VCaP (cell line): ENCODE results near the gene PCCA.

Source experiments
- H3K27ac ChIP-seq: fragments of 450-650 bp; 2 replicates; pipeline ENCODE4 v1.5.1; 2017
- TF ChIP-seq, protein P1 (sequence below): fragments of 450-650 bp; conservative IDR thresholded peaks from 2 replicates; pipeline ENCODE4 v1.5.1; 2017; ENCODE audit warnings: mild to moderate bottlenecking, moderate library complexity

PCCA gene

DNA sequence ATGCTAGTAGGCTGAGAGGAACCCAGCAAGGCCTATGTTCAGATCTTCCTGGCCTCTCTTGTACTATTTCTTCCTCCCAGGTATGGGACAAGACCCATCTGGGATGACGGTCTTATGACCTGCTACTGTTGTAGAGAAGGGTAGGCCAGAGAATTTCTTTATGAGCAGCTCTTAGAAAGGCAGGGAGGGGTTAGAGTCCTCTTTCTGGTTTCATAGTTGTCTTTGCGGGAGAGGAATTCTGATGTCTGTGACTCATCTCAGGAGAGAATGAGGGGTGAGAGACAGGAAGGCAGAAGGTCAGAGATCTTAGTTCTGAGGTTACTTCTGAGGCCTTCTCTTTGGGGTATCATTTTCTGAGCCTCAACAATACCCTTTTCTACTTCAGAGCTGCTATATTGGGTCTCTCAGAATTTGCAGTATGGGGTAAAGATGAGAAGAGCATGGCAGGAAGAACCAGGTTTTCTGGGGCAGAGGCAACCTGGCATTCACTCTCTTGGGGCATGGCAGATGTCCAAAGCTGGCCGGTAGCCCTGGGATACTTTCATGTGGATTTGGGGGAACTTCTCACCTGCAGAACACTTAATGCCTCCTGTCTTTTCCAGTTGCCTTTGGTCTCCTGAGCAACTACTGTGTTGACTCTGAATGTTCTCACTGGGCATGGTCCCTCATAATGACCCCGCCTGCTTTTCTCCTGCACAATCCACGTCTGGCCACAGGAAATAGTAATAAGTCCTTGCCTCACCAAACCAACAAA, 345.3 kb downstream of the PCCA start:
- no peak overlapping the region for H3K27ac ChIP-seq

DNA sequence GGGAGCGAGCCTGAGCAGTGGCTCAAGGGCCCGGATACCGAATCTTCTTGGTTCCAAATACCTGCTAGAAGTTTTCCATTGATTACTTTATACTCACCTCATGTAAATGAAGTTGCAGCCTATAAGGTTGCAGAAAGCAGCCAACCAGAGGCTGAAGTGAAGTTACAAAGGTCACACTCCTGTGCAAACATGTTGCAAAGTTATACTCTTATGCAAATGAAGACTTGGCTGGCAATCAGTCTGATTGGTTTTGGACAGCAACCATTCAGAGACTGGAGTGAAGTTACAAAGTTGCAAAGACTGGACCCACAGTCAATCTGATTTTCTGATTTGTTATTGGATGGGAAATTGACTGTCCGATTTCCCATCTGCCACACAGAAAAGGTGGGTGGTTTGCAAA, 347.2 kb downstream of the PCCA start:
- no peak overlapping the region for H3K27ac ChIP-seq
- TF ChIP-seq, protein P1, sequence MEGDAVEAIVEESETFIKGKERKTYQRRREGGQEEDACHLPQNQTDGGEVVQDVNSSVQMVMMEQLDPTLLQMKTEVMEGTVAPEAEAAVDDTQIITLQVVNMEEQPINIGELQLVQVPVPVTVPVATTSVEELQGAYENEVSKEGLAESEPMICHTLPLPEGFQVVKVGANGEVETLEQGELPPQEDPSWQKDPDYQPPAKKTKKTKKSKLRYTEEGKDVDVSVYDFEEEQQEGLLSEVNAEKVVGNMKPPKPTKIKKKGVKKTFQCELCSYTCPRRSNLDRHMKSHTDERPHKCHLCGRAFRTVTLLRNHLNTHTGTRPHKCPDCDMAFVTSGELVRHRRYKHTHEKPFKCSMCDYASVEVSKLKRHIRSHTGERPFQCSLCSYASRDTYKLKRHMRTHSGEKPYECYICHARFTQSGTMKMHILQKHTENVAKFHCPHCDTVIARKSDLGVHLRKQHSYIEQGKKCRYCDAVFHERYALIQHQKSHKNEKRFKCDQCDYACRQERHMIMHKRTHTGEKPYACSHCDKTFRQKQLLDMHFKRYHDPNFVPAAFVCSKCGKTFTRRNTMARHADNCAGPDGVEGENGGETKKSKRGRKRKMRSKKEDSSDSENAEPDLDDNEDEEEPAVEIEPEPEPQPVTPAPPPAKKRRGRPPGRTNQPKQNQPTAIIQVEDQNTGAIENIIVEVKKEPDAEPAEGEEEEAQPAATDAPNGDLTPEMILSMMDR, result no peak

More for the DNA sequence above, 345.3 kb downstream of the PCCA start:
- TF ChIP-seq, protein P1, result no peak

DNA sequence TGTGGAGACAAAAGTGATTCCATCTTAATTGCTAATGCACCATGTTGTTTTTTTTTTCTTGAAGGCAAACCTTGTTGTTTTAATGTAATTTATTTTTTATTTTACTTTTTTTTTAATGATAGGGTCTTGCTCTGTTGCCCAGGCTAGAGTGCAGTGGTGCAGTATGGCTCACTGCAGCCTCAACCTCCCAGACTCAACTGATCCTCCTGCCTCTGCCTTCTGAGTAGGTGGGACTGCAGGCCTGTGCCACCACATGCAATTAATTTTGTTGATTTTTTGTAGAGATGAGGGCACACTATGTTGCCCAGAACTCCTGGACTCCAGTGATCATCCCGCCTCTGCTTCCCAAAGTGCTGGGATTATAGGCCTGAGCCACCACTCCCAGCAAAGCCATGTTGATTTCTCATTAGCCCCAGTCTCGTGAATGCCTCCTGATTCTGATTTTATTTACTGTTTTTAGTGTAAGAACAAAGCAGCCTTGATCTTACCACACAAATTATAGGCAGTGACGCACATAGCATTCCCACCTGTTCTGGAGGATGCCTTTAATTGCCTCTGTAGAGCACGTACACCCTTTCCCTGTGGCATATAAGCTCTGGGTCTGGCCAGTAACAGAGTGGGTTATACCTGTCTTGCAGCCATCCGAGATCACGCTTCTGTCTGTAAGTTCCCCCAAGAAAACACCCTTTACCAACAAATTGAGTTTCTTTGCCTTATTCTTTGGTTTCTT, 349.3 kb downstream of the PCCA start:
- TF ChIP-seq, protein P1, result no peak
- no peak overlapping the region for H3K27ac ChIP-seq

DNA sequence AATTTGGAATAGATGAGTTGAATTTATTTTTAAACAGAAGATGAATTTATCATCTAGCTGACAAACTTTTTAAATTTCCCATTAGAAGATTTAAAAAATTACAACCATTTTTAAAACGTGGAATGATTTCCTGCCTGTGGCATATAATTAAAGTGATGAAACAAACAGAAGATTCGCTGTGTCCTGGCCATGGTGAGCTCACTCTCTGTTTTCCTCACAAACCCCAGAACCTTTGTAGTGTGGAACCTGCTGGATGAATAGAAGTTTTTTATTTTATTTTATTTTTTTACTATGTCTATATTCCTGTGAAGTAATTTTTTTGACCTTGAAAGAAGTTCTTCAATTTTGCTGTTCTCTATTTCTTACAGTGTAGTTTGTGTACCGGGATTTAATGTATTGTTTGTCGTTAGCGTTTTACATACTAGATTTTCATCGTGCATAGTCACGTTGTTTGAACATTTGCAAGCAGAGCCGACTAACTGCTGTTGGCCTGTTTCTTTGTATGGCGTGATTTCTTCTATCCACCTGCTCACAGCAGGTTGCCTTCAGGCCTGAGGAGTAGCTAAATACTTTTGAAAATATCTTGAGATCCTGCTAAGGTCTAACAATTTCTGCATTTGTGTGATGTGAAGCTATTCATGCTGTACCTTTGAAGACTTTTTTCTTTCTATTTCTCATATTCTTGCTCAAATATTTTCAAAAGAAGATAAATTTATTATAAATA, 350.5 kb downstream of the PCCA start:
- TF ChIP-seq, protein P1, result no peak
- H3K27ac ChIP-seq, result no peak overlapping the region

DNA sequence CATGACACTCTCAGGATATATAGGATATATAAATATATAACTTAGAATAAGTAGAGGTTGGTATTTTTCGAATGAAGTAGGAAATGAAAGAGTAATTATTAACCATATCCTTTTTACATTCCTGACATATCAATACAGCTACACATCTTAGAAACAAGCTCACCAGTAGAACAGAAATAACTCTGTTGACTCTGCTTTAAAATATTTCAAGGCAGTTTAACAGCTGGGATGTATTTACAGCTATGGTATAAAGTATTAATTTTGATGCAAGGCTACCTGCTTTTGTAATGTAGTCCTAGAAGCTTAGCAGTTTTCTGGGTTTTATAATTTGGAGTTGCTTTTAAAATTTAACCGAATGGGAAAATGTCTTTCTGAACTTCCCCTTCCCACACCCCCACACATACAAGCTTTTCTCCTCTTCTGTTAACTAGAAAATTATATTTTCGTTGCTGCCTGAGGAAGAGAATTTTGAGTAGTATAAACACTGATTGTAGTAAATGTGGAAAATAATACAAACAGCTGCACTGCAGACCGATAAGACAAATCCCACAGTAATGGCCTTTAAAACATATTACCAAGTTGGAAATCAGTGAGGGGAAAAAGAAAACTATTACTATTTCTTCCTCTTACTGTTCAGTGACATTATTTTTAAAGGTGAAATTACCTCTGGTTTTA, 352.0 kb downstream of the PCCA start:
- no peak overlapping the region for H3K27ac ChIP-seq
- TF ChIP-seq, protein P1, result no peak

DNA sequence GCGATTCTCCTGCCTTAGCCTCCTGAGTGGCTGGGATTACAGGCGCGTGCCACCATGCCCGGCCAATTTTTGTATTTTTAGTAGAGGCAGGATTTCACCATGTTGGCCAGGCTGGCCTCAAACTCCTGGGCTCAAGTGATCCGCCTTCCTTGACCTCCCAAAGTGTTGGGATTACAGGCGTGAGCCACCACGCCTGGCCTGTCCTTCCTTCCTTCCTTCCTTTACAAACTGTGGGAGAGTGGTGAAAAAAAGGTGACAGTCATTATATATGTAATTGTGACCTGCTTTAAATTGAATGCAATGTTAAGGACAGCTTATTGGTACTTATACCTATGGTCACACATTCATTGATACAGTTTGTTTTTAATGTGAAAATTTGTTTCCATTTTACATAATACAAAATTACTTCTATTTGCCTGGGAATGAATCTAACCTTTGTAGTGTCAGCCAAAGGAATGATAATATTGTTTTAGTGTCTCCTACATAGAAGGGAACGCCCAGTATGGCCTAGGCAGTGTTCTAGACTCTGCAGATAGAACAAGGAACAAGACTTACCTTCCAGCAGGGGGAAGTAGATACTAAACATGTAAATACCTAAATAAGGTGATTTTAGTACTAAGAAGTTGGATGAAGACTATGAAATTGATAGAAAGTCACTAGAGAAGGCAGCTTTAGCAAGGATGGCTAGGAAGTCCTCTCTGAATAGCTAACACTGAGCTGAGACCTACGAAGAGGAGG, 353.4 kb downstream of the PCCA start:
- TF ChIP-seq, protein P1, result no peak
- no peak overlapping the region for H3K27ac ChIP-seq
